Measurements from ENCODE around the gene OVAAL. TPM values are rescaled to one million over a fixed set of nuclear protein-coding genes. Genes with fewer than 3 reads are reported as not detected.

Gene OVAAL
- total RNA-seq, 1 experiment from 2014 or later: not detected

DNA sequence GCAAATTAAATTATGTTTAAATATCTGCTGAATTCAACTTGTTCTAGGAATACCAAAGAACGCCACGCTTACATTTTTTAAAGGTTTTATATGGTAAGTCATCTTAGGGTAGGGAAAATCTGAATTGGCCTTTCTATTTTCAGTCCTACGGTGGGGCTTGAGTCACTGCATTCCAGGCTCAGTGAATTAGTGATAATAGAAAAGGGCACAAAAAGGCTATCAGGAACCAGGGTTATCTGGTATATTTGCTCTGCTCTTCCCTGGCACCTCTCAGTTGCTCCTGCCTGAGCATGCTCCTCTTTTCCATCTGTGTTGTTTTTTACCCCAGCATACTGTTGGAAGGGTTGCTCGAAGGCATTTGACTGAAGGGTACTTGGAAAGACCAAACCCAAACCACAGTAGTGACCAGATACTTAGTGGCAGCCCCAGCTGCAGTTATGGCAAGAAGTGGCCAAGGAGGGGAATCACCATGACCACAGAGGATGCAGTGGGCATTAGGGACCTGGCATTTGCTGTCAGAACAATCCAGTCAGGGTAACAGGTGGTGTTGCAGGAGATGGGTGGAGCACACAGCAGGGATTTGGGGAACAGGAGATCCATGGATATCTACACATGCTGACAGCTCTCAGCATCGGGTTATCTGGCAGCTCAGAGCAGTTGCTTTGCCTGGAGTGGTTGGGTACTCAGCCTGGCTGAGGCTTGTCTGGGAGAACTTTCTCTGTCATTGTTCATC lies 2.3 kb downstream of the OVAAL start:
- TF ChIP-seq EZH2 (IDR thresholded peaks at IDR 0.05; ENCODE audit: low read depth): no peak
- TF ChIP-seq, protein P1, sequence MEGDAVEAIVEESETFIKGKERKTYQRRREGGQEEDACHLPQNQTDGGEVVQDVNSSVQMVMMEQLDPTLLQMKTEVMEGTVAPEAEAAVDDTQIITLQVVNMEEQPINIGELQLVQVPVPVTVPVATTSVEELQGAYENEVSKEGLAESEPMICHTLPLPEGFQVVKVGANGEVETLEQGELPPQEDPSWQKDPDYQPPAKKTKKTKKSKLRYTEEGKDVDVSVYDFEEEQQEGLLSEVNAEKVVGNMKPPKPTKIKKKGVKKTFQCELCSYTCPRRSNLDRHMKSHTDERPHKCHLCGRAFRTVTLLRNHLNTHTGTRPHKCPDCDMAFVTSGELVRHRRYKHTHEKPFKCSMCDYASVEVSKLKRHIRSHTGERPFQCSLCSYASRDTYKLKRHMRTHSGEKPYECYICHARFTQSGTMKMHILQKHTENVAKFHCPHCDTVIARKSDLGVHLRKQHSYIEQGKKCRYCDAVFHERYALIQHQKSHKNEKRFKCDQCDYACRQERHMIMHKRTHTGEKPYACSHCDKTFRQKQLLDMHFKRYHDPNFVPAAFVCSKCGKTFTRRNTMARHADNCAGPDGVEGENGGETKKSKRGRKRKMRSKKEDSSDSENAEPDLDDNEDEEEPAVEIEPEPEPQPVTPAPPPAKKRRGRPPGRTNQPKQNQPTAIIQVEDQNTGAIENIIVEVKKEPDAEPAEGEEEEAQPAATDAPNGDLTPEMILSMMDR (conservative IDR thresholded peaks at IDR 0.05): no peak
- Histone ChIP-seq H3K9me3 (ENCODE audit: insufficient read depth, low read depth) (no peaks in the 10 kb centered on the region), H3K4me1 (replicated peaks; ENCODE audit: insufficient read depth) (peaks cover 8% of the 10 kb centered on the region; the same call in 1 of the 2 replicates), H3K36me3 (ENCODE audit: low read depth) (no peaks in the 10 kb centered on the region), H3F3A (ENCODE audit: insufficient read depth, low read depth) (no peaks in the 10 kb centered on the region), H3K27ac (no peak overlapping the region), H3K27me3 (ENCODE audit: insufficient read depth, low read depth) (no peaks in the 10 kb centered on the region), H2AFZ (no peak overlapping the region), H4K20me1 (ENCODE audit: insufficient read depth) (no peaks in the 10 kb centered on the region), H3K9me2 (ENCODE audit: insufficient read depth) (no peaks in the 10 kb centered on the region), H3K79me2 (ENCODE audit: low read depth) (no peaks in the 10 kb centered on the region), H3K4me3 (no peak overlapping the region), H3K4me2 (no peak overlapping the region)
- DNase-seq: no peak
- ChIA-PET POLR2A (ENCODE audit: unreplicated experiment) (interaction anchor here (0.6 kb wide), 1 partner anchor 24 kb away, joined by 3 read pairs; no protein-coding TSS in a partner anchor), CTCF (no interaction called here)
- no TSS peak for BruUV-seq (replicated peaks)
- intact Hi-C loops (cut with micrococcal nuclease; ENCODE audit: unreplicated experiment): no loop called here

GRCh38 chr1:180562640-180563025 lies 3.9 kb downstream of the OVAAL start:
- CTCF ChIA-PET: no interaction called here
- H3K36me3 ChIP-seq (ENCODE audit: low read depth): no peaks in the 10 kb centered on the region
- H2AFZ ChIP-seq: peak overlapping the region; percentile 39; the same call in 1 of the 2 replicates
- H3K9me3 ChIP-seq (ENCODE audit: insufficient read depth, low read depth): no peaks in the 10 kb centered on the region
- H3K4me2 ChIP-seq: no peak overlapping the region
- BruUV-seq (replicated peaks): no TSS peak
- H3K27me3 ChIP-seq (ENCODE audit: insufficient read depth, low read depth): no peaks in the 10 kb centered on the region
- H3K4me1 ChIP-seq (replicated peaks; ENCODE audit: insufficient read depth): peaks cover 8% of the 10 kb centered on the region; the same call in 1 of the 2 replicates
- no peak for DNase-seq
- no peaks in the 10 kb centered on the region for H3K9me2 ChIP-seq (ENCODE audit: insufficient read depth)
- TF ChIP-seq EZH2 (IDR thresholded peaks at IDR 0.05; ENCODE audit: low read depth): no peak
- TF ChIP-seq, protein P1 (conservative IDR thresholded peaks at IDR 0.05): no peak
- no peak overlapping the region for H3K4me3 ChIP-seq
- H4K20me1 ChIP-seq (ENCODE audit: insufficient read depth): no peaks in the 10 kb centered on the region
- no peak overlapping the region for H3K27ac ChIP-seq
- intact Hi-C loops (cut with micrococcal nuclease; ENCODE audit: unreplicated experiment): no loop called here
- H3K79me2 ChIP-seq (ENCODE audit: low read depth): no peaks in the 10 kb centered on the region
- no peaks in the 10 kb centered on the region for H3F3A ChIP-seq (ENCODE audit: insufficient read depth, low read depth)
- POLR2A ChIA-PET (ENCODE audit: unreplicated experiment): interaction anchor here (0.5 kb wide), 1 partner anchor 355 kb away, joined by 4 read pairs; no protein-coding TSS in a partner anchor

- TF ChIP-seq, protein P1 (conservative IDR thresholded peaks at IDR 0.05): no peak
- TF ChIP-seq EZH2 (IDR thresholded peaks at IDR 0.05; ENCODE audit: low read depth): no peak
- DNase-seq: no peak
- no peak overlapping the region for H3K27ac ChIP-seq
Observed at GRCh38 chr1:180563026-180563827, 4.5 kb downstream of the OVAAL start.

More at GRCh38 chr1:180563026-180563827, 4.5 kb downstream of the OVAAL start:
- H2AFZ ChIP-seq: peak overlapping the region; percentile 39
- POLR2A ChIA-PET (ENCODE audit: unreplicated experiment): interaction anchor here (0.5 kb wide), 1 partner anchor 354 kb away, joined by 4 read pairs; no protein-coding TSS in a partner anchor
- H4K20me1 ChIP-seq (ENCODE audit: insufficient read depth): no peaks in the 10 kb centered on the region
- BruUV-seq (replicated peaks): no TSS peak
- H3K36me3 ChIP-seq (ENCODE audit: low read depth): no peaks in the 10 kb centered on the region
- no peaks in the 10 kb centered on the region for H3K27me3 ChIP-seq (ENCODE audit: insufficient read depth, low read depth)
- H3K9me2 ChIP-seq (ENCODE audit: insufficient read depth): no peaks in the 10 kb centered on the region
- peaks cover 8% of the 10 kb centered on the region; the same call in 1 of the 2 replicates for H3K4me1 ChIP-seq (replicated peaks; ENCODE audit: insufficient read depth)
- H3F3A ChIP-seq (ENCODE audit: insufficient read depth, low read depth): no peaks in the 10 kb centered on the region
- intact Hi-C loops (cut with micrococcal nuclease; ENCODE audit: unreplicated experiment): no loop called here
- no peak overlapping the region for H3K4me2 ChIP-seq
- no peaks in the 10 kb centered on the region for H3K79me2 ChIP-seq (ENCODE audit: low read depth)
- H3K4me3 ChIP-seq: no peak overlapping the region
- H3K9me3 ChIP-seq (ENCODE audit: insufficient read depth, low read depth): no peaks in the 10 kb centered on the region
- CTCF ChIA-PET: no interaction called here
